ENCODE measurements around the gene TRIAP1.

DNA sequence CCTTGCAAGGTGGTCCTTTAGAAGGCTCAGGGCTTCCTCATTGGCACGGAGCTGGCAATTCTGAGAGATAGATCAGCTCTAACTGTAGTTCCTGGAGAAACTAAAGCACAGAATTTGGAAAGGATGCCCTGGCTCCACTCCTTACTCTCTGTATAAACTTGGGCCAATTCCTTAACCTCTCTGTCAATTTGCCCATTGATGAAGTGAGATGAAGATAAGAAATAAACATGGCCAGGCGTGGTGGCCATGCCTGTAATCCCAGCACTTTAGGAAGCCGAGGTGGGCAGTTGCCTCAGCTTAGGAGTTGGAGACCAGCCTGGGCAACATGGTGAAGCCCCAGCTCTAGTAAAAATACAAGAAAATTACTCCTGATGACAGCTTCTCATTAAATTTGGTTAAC is 42.3 kb downstream of the TRIAP1 start:
- TF ChIP-seq NFRKB (IDR thresholded peaks at IDR 0.05) (no peak), LEF1 (IDR thresholded peaks at IDR 0.05; ENCODE audit: borderline replicate concordance) (no peak), CTBP1 (IDR thresholded peaks at IDR 0.05; ENCODE audit: borderline replicate concordance) (no peak), ZNF384 (IDR thresholded peaks at IDR 0.05) (no peak), SP1 (IDR thresholded peaks at IDR 0.05) (no peak), BHLHE40 (IDR thresholded peaks at IDR 0.05; ENCODE audit: borderline replicate concordance) (no peak), PKNOX1 (IDR thresholded peaks at IDR 0.05) (no peak), ELF4 (IDR thresholded peaks at IDR 0.05) (no peak), ARNT (IDR thresholded peaks at IDR 0.05) (no peak)
